HCT116 (cell line): Measurements from ENCODE around the gene SLC27A5. TPM values are rescaled to one million over a fixed set of nuclear protein-coding genes. Genes with fewer than 3 reads are reported as not detected.
A peak's percentile ranks its signal among the peaks of the same experiment; 100 is the strongest.
"Not testable (repeated sequence)": the region's sequence is repeated elsewhere in the genome, so short reads cannot be mapped to it uniquely, and the experiment has no call there.

ENCODE experiments used
- ATAC-seq: fragments of 200-7000 bp; cut with Tn5 transposase; 2 replicates; pipeline ENCODE4 v1.9.1; 2020; ENCODE audit warnings: mild to moderate bottlenecking, moderate library complexity
- BruUV-seq: library from RNA; stranded (reverse); fragments of 400-500 nt; replicated peaks from 2 replicates; lab custom pipeline; 2021; lab: Mats Ljungman, UMichigan
- CTCF ChIA-PET: fragments of 300-600 bp; sonication (Branson Sonifier 250); formaldehyde crosslinking; loops from one replicate; lab custom pipeline; 2021; ENCODE audit warnings: antibody characterized with exemption; lab: Charles Lee
- POLR2A ChIA-PET: fragments of 300-600, 350-600 bp; sonication (Branson Sonifier 250); formaldehyde crosslinking; loops from one replicate; lab custom pipeline; 2021; ENCODE audit warnings: antibody characterized with exemption; lab: Charles Lee
- RAD21 ChIA-PET, 2 experiments: fragments of 300-600 bp; sonication (Branson Sonifier 250); formaldehyde crosslinking; loops; one replicate each; lab custom pipeline; 2023; ENCODE audit warnings: low total read pairs in 2 of 2; ENCODE audit not compliant: uncharacterized antibody in 2 of 2, unreplicated experiment in 2 of 2, low non-redundant PET in 1 of 2; lab: Charles Lee
- DNase-seq: peaks from one replicate; pipeline ENCODE4 v3.0.0-alpha.2; 2010; ENCODE audit warnings: low read depth, low spot score
- H2AFZ ChIP-seq: fragments of 200-600 bp; shearing (Covaris generic), sonication (generic); 2 replicates; pipeline ENCODE4 v1.6.1; 2017; ENCODE audit warnings: low read depth, mixed run types, mixed read lengths, antibody characterized with exemption, low read length; ENCODE audit not compliant: poor library complexity, severe bottlenecking
- H3K27ac ChIP-seq: 2 replicates; pipeline ENCODE4 v1.5.1; 2012; ENCODE audit warnings: low read depth, low read length
- H3K27me3 ChIP-seq: fragments of 200-600 bp; sonication (generic); 2 replicates; pipeline ENCODE4 v1.6.1; 2016; ENCODE audit warnings: mixed run types, low read length, mixed read lengths; ENCODE audit not compliant: insufficient read depth
- H3K36me3 ChIP-seq, 2 experiments: fragments of 200-500 bp in 1 of 2; fragments of 200-600 bp in 1 of 2; sonication (Bioruptor generic) in 1 of 2; sonication (generic) in 1 of 2; 2 replicates each; pipeline versions ENCODE4 v1.5.1 to v1.6.1; 2014 to 2016; ENCODE audit warnings: low read length in 2 of 2, inconsistent platforms in 1 of 2, mixed read lengths in 1 of 2, mixed run types in 1 of 2; ENCODE audit not compliant: insufficient read depth in 2 of 2, control insufficient read depth in 1 of 2
- H3K4me1 ChIP-seq, 2 experiments: fragments of 200-600 bp in 1 of 2; sonication (generic) in 1 of 2; 2 replicates each; pipeline versions ENCODE4 v1.5.1 to v1.6.1; 2012 to 2017; ENCODE audit warnings: low read length in 2 of 2, inconsistent platforms in 1 of 2, mild to moderate bottlenecking in 1 of 2, mixed read lengths in 1 of 2, mixed run types in 1 of 2, moderate library complexity in 1 of 2; ENCODE audit not compliant: insufficient read depth in 2 of 2, control insufficient read depth in 1 of 2
- H3K4me2 ChIP-seq: fragments of 200-600 bp; sonication (generic); 2 replicates; pipeline ENCODE4 v1.6.1; 2017; ENCODE audit warnings: mixed run types, low read length, mixed read lengths
- H3K4me3 ChIP-seq, 2 experiments: fragments of 200-600 bp in 1 of 2; sonication (generic) in 1 of 2; replicated peaks in 1 of 2; 2 replicates each; pipeline ENCODE4 v1.5.1; 2011 to 2016; ENCODE audit warnings: low read length in 2 of 2, control low read depth in 1 of 2, low read depth in 1 of 2, mild to moderate bottlenecking in 1 of 2, mixed read lengths in 1 of 2, mixed run types in 1 of 2
- H3K79me2 ChIP-seq: fragments of 200-600 bp; sonication (generic); 2 replicates; pipeline ENCODE4 v1.6.1; 2017; ENCODE audit warnings: mild to moderate bottlenecking, mixed run types, low read length, moderate library complexity, mixed read lengths; ENCODE audit not compliant: insufficient read depth
- H3K9ac ChIP-seq: fragments of 200-600 bp; sonication (generic); 2 replicates; pipeline ENCODE4 v1.6.1; 2016; ENCODE audit warnings: low read length, mixed read lengths
- H3K9me2 ChIP-seq: fragments of 200-600 bp; sonication (generic), shearing (Covaris generic); 2 replicates; pipeline ENCODE4 v1.6.1; 2017; ENCODE audit warnings: mixed run types, mild to moderate bottlenecking, moderate library complexity; ENCODE audit not compliant: insufficient read depth
- H3K9me3 ChIP-seq, 2 experiments: fragments of 200-500 bp in 1 of 2; fragments of 200-600 bp in 1 of 2; sonication (Bioruptor generic) in 1 of 2; sonication (generic) in 1 of 2; 2 replicates each; pipeline ENCODE4 v1.6.1; 2014 to 2017; ENCODE audit warnings: low read length in 2 of 2, mixed read lengths in 2 of 2, inconsistent platforms in 1 of 2, low read depth in 1 of 2, mild to moderate bottlenecking in 1 of 2, mixed run types in 1 of 2, moderate library complexity in 1 of 2; ENCODE audit not compliant: control insufficient read depth in 1 of 2, insufficient read depth in 1 of 2
- H4K20me1 ChIP-seq: fragments of 200-600 bp; sonication (generic), shearing (Covaris generic); 2 replicates; pipeline ENCODE4 v1.6.1; 2017; ENCODE audit warnings: mixed run types, mild to moderate bottlenecking, moderate library complexity; ENCODE audit not compliant: insufficient read depth
- CBX3 ChIP-seq: IDR thresholded peaks from 2 replicates; pipeline ENCODE4 v1.6.1; 2012; ENCODE audit warnings: low read depth
- FOSL1 ChIP-seq: IDR thresholded peaks from 2 replicates; pipeline ENCODE4 v1.6.1; 2012; ENCODE audit warnings: low read depth
- SIN3A ChIP-seq: IDR thresholded peaks from 2 replicates; pipeline ENCODE4 v1.6.1; 2012; ENCODE audit warnings: low read depth
- TCF7L2 ChIP-seq: IDR thresholded peaks from 2 replicates; pipeline ENCODE4 v1.7.0; 2011; ENCODE audit warnings: borderline replicate concordance, inconsistent platforms; ENCODE audit not compliant: insufficient read depth, insufficient read length; ENCODE audit errors: extremely low read depth
- ZFX ChIP-seq: fragments of 450-650 bp; IDR thresholded peaks from 2 replicates; pipeline ENCODE4 v1.6.1; 2017
- intact Hi-C: fragments of 100-400 bp; cut with micrococcal nuclease; formaldehyde crosslinking; loops from 2 replicates; pipeline ENCODE4 v1.10.0; 2022
- total RNA-seq: library from RNA; stranded (reverse); gene quantifications from one replicate; pipeline ENCODE4 v1.2.1, GENCODE V29; 2021; ENCODE audit not compliant: unreplicated experiment

The SLC27A5 gene
- total RNA-seq, 1 experiment from 2014 or later = 27.1 TPM

DNA sequence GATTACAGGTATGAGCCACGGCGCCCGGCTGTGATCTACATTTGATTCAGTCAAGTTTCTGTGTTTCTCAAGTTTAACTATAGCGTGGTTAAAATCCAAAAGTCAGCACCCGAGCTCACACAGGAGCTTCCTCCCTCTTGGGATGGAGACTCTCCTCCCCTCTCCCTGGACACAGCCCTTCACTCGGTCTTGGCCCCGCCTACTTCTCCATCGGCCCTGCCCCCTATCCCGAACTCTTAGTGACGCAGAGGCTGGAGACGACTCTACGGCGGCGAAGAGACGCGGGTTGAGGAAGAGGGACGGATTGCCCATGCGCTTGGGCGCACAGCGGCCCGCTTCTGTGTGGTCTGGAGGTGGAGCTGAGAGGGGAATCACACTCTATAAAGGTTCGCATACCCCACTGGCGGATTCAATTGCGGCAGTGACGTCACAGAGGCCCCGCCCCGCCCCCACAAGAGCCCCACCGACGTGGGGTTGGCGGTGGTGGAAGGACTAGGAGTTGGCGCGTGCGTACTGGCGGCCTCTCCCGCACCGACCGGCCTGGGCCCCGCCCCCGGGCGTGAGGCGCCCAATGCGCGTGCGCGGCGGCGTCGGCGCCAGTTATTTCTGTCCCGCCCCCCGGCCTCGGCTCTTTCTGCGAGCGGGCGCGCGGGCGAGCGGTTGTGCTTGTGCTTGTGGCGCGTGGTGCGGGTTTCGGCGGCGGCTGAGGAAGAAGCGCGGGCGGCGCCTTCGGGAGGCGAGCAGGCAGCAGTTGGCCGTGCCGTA lies 32.2 kb upstream of the SLC27A5 start, which contains the start of gene TRIM28 (continued):
- no peak for TF ChIP-seq FOSL1
- TF ChIP-seq CBX3 = no peak
- no peak for TF ChIP-seq ZFX
- TF ChIP-seq TCF7L2 = peak; percentile 44
- TF ChIP-seq SIN3A = peak; percentile 84

DNA sequence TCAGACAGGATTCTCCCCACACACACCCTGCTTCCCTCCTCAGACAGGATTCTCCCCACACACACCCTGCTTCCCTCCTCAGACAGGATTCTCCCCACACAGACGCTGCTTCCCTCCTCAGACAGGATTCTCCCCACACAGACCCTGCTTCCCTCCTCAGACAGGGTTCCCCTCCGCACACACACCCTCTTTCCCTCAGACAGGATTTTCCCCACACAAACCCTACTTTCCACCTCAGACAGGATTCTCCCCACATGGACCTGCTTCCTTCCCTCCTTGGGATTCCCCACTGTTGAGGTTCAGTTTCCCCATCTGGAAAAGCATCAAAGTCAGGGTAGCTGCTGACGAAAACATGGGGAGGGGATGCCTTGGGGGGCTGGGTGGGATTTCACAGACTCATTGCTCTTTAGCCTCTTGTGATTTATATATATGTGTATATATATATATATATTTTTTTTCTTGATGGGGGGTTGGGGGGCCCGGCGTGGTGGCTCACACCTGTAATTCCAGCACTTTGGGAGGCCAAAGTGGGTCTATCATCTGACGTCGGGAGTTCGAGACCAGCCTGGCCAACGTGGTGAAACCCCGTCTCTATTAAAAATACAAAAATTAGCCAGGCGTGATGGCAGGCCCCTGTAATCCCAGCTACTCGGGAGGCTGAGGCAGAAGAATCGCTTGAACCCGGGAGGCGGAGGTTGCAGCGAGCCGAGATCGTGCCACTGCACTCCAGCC lies 31.0 kb upstream of the SLC27A5 start:
- H3K9me3 ChIP-seq, BruUV-seq, H2AFZ ChIP-seq, RAD21 ChIA-PET, ATAC-seq, DNase-seq, intact Hi-C loops, H3K9me2 ChIP-seq: not testable (repeated sequence)
- Histone ChIP-seq H3K27ac (peak overlapping the region; percentile 77), H3K79me2 (peaks cover 32% of the 10 kb centered on the region), H4K20me1 (peaks cover 29% of the 10 kb centered on the region; the same call in 1 of the 2 replicates), H3K27me3 (peaks cover 14% of the 10 kb centered on the region; the same call in 1 of the 2 replicates), H3K4me2 (peak overlapping the region; percentile 85), H3K4me1 (peaks cover 14 to 27% of the 10 kb centered on the region in 2 experiments), H3K4me3 (peak overlapping the region in 1 of 2 experiments; percentile 52; a peak in 1 of 4 replicates), H3K9ac (peak overlapping the region; percentile 93; the same call in 1 of the 2 replicates), H3K36me3 (peaks cover 20 to 26% of the 10 kb centered on the region in 2 experiments; a peak in 2 of 4 replicates)
- POLR2A ChIA-PET = interaction anchor here (1.6 to 2.4 kb wide), 4 partner anchors 9 to 22 kb away, joined by 4 to 31 read pairs (median 18); partner anchors contain the start of genes CHMP2A and ZBTB45
- CTCF ChIA-PET = interaction anchor here (1.7 to 1.8 kb wide), 2 partner anchors 23 to 29 kb away, joined by 9 to 11 read pairs; partner anchors contain the start of gene ZBTB45

DNA sequence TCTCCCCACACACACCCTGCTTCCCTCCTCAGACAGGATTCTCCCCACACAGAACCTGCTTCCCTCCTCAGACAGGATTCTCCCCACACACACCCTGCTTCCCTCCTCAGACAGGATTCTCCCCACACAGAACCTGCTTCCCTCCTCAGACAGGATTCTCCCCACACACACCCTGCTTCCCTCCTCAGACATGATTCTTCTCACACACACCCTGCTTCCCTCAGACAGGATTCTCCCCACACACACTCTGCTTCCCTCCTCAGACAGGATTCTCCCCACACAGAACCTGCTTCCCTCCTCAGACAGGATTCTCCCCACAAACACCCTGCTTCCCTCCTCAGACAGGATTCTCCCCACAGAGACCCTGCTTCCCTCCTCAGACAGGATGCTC lies 27.4 kb upstream of the SLC27A5 start:
- H4K20me1 ChIP-seq, CTCF ChIA-PET, BruUV-seq, H3K4me3 ChIP-seq, H3K36me3 ChIP-seq, H3K9ac ChIP-seq, RAD21 ChIA-PET, H3K27ac ChIP-seq, H3K4me2 ChIP-seq, intact Hi-C loops, DNase-seq, H3K79me2 ChIP-seq, H2AFZ ChIP-seq, H3K9me3 ChIP-seq, POLR2A ChIA-PET, ATAC-seq, H3K9me2 ChIP-seq: not testable (repeated sequence)
- Histone ChIP-seq H3K27me3 (peaks cover 14% of the 10 kb centered on the region; the same call in 1 of the 2 replicates), H3K4me1 (peaks cover 3 to 10% of the 10 kb centered on the region in 2 experiments)
